GM18858 (cell line): Measurements from ENCODE around the gene KIF4B.
"Not testable (repeated sequence)": the region's sequence is repeated elsewhere in the genome, so short reads cannot be mapped to it uniquely, and the experiment has no call there.

ENCODE experiments used
- ATAC-seq: cut with Tn5 transposase; IDR thresholded peaks from one replicate; pipeline ENCODE4 v1.9.1; 2021; ENCODE audit not compliant: unreplicated experiment

KIF4B gene, protein sequence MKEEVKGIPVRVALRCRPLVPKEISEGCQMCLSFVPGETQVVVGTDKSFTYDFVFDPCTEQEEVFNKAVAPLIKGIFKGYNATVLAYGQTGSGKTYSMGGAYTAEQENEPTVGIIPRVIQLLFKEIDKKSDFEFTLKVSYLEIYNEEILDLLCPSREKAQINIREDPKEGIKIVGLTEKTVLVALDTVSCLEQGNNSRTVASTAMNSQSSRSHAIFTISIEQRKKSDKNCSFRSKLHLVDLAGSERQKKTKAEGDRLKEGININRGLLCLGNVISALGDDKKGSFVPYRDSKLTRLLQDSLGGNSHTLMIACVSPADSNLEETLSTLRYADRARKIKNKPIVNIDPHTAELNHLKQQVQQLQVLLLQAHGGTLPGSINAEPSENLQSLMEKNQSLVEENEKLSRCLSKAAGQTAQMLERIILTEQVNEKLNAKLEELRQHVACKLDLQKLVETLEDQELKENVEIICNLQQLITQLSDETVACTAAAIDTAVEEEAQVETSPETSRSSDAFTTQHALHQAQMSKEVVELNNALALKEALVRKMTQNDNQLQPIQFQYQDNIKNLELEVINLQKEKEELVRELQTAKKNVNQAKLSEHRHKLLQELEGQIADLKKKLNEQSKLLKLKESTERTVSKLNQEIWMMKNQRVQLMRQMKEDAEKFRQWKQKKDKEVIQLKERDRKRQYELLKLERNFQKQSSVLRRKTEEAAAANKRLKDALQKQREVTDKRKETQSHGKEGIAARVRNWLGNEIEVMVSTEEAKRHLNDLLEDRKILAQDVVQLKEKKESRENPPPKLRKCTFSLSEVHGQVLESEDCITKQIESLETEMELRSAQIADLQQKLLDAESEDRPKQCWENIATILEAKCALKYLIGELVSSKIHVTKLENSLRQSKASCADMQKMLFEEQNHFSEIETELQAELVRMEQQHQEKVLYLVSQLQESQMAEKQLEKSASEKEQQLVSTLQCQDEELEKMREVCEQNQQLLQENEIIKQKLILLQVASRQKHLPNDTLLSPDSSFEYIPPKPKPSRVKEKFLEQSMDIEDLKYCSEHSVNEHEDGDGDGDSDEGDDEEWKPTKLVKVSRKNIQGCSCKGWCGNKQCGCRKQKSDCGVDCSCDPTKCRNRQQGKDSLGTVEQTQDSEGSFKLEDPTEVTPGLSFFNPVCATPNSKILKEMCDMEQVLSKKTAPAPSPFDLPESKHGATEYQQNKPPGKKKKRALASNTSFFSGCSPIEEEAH

GRCh38 chr5:155013526-155013925, at the start of gene KIF4B:
TSS of gene KIF4B (plus strand) at chr5:155013755. CDS start at chr5:155013860, 105 bp downstream.
- ATAC-seq, result no peak

- no peak for ATAC-seq
These were observed 47.3 kb upstream of the KIF4B start for GRCh38 chr5:154966081-154966841.

DNA sequence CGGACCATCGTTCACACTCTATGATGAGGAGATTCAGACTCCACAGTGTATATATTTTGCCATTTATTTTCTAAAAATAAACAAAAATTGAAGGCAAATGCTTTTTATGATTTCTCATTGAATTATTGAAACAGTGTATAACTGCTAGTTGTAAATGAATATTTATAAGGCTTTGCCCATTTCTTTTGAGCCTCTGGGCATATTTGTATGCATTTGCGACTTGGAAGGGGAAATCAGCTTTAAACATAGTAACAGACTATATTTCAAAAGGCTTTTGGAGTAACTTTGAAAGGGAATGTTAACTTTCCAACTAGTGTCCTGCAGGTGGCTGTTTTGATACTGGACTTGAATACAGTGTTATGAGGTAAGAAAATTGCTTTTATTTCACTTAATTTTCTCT, 46.7 kb upstream of the KIF4B start:
- ATAC-seq, result no peak

DNA sequence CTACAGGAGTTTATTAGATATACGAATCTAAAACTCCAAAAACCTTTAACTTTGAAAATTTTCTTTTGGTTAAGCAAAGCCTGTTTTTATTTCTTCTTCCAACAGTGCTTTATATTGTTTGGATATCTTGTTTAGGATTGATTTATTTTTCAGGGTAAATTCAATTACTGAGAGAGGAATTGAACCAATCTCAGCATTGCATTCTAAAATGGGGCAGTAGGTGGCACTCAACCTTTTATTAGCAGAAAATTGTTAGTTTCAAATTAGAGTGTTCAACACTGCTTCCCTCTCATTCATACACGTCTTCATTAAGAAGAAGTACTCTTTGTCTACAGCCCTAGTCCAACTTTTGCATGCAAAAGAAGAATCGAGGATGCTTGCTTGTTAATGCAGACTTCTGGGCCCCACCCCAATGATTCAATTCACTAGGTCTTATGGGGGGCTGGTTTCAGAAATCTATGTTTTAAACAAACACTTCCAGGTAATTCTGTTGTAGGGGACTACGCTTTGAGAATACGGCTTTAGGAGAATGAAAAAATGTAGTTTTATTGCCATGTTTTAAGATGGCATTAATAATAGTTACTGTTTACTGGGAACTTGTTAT, 46.0 kb upstream of the KIF4B start:
- no peak for ATAC-seq

DNA sequence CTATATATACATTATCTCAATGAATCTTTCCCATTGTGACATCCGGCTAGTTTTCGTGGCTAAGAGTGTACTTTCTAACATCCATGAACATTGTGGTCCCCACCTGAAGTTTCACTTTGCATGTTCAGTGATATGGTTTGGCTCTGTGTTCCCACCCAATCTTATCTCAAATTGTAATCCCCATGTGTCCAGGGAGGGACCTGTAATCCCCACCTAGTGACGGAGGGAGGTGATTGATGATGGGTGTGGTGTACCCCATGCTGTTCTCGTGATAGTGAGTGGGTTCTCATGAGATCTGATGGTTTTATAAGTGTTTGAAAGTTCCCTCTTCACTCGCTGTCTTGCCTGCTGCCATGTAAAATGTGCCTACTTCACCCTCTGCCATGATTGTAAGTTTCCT, 44.6 kb upstream of the KIF4B start:
- ATAC-seq, result no peak

GRCh38 chr5:154970759-154971158, 42.8 kb upstream of the KIF4B start:
- ATAC-seq, result no peak

GRCh38 chr5:154971501-154971900, 42.1 kb upstream of the KIF4B start:
- no peak for ATAC-seq

DNA sequence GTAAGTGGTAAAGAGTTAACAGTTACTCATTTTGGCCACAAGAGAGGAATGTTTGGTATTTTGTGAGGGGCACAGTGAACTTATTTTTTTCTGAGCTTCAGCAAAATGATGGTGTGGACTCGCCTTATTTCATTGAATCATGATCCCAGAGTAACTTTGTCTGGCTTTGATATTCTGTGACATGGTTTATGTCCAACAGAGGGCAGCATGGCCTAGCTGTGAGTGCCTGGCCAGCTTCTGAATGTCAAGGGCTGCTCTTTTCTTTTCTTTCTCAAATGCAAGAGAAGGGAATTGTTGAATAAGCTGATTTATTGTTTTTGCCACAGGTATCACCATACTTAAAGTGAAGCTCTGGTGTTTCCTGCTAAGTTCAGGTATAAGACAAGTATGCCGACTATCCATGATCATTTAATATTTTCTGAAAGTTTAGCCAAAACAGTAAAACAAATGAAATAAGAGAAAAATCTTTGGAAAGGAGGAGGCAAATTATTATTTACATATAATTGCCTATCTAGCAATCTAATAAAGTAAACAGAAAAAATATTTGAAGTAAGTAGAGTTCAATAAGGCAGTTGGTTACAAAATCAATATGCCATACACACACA, 41.0 kb upstream of the KIF4B start:
- ATAC-seq, result no peak

GRCh38 chr5:154976082-154976481, 37.5 kb upstream of the KIF4B start:
- not testable (repeated sequence) for ATAC-seq

- no peak for ATAC-seq
These were observed 36.1 kb upstream of the KIF4B start for GRCh38 chr5:154977409-154977808.

DNA sequence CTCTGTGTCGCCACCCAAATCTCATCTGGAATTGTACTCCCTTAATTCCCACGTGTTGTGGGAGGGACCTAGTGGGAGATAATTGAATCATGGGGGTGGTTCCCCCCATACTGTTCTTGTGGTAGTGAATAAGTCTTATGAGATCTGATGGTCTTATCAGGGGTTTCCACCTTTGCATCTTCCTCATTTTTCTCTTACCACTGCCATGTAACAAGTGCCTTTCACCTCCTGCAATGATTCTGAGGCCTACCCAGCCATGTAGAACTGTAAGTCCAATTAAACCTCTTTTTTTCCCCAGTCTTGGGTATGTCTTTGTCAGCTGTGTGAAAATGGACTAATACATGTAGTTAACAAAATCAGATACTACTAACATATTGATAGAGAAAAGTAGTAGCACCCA, 35.3 kb upstream of the KIF4B start:
- not testable (repeated sequence) for ATAC-seq

GRCh38 chr5:154984946-154985516, 28.5 kb upstream of the KIF4B start:
- no peak for ATAC-seq

- ATAC-seq, result no peak
These were observed 27.4 kb upstream of the KIF4B start for GRCh38 chr5:154986151-154986550.

- ATAC-seq, result no peak
These were observed 23.9 kb upstream of the KIF4B start for GRCh38 chr5:154989626-154990025.

DNA sequence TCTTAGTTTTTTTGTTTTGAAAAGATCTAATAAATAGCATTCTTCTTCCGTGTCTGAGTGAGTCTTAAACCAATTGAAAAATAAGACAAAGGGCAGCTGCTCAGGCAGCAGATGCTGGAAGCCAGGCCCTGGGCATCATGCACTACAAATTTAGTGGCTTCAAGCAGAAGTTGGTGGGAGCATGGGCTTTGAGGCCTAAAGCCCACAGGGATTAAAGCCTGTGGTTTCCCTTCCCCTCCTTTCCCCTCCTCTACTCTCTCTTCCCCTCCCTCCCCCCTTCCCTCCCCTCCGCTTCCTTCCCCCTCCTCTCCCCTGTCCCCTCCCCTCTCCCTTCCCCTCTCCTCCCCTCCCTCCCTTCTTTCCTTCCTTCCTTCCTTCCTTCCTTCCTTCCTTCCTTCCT, 20.1 kb upstream of the KIF4B start:
- no peak for ATAC-seq

DNA sequence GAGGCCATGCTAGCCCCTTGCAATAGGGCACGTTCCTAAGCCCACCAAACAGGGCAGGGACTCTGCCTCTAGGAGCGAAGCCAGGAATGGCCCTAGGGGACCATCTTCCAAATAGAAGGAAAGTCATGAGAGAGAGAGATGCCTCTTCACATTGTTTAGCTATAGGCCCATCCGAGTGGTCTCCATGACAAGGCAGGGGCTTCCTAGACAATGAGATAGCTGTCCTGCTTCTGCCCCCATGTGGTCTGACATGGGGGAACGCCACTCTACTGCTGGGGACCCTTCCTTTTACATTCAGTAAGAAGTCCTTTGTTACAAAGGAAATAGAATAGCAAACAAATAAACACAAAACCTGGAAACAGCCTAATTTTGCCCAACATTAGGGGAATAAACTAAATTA, 17.9 kb upstream of the KIF4B start:
- no peak for ATAC-seq

DNA sequence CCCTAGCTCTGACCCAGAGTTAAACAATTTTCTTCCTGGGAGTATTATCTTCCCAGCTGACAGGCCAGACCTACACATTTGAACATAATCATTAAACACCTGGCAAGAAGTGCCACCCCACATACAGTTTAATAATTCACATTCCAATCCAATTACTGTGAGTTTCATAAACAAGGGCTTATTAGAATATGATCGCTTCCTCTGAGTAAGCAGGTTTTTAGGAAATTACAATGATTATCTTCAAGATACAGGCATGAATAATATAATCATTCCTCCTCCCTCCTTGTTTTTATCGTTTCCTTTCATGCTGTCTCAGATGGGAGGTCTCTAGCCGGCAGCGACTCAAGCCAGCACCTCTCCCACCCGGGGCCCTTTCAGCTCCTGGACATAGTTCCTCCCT, 15.8 kb upstream of the KIF4B start:
- no peak for ATAC-seq

DNA sequence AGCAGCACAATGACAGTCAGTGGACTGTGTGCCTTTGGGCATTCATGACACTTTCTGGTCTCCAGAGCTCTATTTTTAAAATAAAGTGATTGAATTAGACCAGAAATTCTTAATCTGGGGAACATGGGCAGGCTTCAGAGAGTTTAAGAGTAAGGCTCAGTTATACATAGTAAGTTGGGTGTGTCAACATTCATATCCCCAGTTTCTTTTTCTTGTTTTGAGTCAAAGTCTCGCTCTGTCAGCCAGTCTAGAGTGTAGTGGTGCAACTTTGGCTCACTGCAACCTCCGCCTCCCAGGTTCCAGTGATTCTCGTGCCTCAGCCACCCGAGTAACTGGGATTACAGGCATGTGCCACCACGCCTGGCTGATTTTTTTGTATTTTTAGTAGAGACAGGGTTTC, 13.7 kb upstream of the KIF4B start:
- peak; percentile 57 for ATAC-seq

- no peak for ATAC-seq
These were observed 12.0 kb upstream of the KIF4B start for GRCh38 chr5:155001523-155001922.
